Neutrophil (primary cell): ENCODE data around the gene KREMEN1.

Experiments
- H3K27ac ChIP-seq: fragments of 200-600 bp; sonication (generic); 2 replicates; pipeline ENCODE4 v1.5.1; 2016; ENCODE audit warnings: mild to moderate bottlenecking, moderate library complexity
- H3K27me3 ChIP-seq: fragments of 200-600 bp; sonication (generic); 2 replicates; pipeline ENCODE4 v1.6.0; 2016; ENCODE audit warnings: mild to moderate bottlenecking
- H3K36me3 ChIP-seq: fragments of 200-600 bp; sonication (generic); 2 replicates; pipeline ENCODE4 v1.5.1; 2017
- H3K4me1 ChIP-seq, 2 experiments: fragments of 200-600 bp in 1 of 2; sonication (generic) in 1 of 2; 1 replicate in 1 of 2; 2 replicates in 1 of 2; pipeline versions ENCODE4 v1.5.1 to v1.6.1; 2013 to 2016; ENCODE audit warnings: low read depth in 1 of 2, low read length in 1 of 2, mild to moderate bottlenecking in 1 of 2, moderate library complexity in 1 of 2; ENCODE audit not compliant: control insufficient read depth in 1 of 2, insufficient read depth in 1 of 2
- H3K4me3 ChIP-seq, 2 experiments: fragments of 200-600 bp in 1 of 2; sonication (generic) in 1 of 2; 1 replicate in 1 of 2; 2 replicates in 1 of 2; pipeline ENCODE4 v1.5.1; 2013 to 2016; ENCODE audit warnings: low read depth in 1 of 2, low read length in 1 of 2, mild to moderate bottlenecking in 1 of 2, moderate library complexity in 1 of 2
- H3K9me3 ChIP-seq: fragments of 200-600 bp; sonication (generic); 2 replicates; pipeline ENCODE4 v1.5.1; 2016
- TF ChIP-seq, protein P1 (sequence below): fragments of 200-600 bp; sonication (generic); IDR thresholded peaks from 2 replicates; pipeline ENCODE4 v1.5.1; 2016; ENCODE audit warnings: antibody characterized with exemption

KREMEN1 gene

DNA sequence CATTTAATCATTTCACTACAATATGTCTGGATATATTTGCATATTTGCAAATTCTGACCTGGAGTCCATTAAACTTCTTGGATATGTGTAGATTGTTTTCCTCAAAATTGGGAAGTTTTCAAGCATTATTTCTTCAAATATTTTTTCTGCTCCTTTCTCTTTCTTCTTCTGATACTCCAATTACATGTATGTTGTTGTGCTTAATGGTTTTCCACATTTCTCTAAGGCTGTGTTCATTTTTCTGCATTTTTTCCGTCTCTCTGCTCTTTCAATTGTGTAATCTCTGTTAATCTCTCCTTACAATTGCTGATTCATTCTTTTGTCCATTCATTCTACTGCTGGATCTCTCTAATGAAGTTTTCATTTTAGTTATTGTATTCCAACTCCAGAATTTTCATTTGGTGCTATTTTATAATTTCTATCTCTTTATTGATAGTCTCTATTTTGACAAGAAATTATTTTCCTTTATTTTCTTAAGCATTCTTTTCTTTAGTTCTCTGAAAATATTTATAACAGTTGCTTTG, 102.5 kb downstream of the KREMEN1 start:
- H3K36me3 ChIP-seq = no peaks in the 10 kb centered on the region
- H3K27ac ChIP-seq = no peak overlapping the region
- TF ChIP-seq, protein P1, sequence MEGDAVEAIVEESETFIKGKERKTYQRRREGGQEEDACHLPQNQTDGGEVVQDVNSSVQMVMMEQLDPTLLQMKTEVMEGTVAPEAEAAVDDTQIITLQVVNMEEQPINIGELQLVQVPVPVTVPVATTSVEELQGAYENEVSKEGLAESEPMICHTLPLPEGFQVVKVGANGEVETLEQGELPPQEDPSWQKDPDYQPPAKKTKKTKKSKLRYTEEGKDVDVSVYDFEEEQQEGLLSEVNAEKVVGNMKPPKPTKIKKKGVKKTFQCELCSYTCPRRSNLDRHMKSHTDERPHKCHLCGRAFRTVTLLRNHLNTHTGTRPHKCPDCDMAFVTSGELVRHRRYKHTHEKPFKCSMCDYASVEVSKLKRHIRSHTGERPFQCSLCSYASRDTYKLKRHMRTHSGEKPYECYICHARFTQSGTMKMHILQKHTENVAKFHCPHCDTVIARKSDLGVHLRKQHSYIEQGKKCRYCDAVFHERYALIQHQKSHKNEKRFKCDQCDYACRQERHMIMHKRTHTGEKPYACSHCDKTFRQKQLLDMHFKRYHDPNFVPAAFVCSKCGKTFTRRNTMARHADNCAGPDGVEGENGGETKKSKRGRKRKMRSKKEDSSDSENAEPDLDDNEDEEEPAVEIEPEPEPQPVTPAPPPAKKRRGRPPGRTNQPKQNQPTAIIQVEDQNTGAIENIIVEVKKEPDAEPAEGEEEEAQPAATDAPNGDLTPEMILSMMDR = no peak
- H3K4me1 ChIP-seq = no peaks in the 10 kb centered on the region
- H3K4me3 ChIP-seq = no peak overlapping the region
- H3K27me3 ChIP-seq = no peaks in the 10 kb centered on the region
- no peaks in the 10 kb centered on the region for H3K9me3 ChIP-seq

DNA sequence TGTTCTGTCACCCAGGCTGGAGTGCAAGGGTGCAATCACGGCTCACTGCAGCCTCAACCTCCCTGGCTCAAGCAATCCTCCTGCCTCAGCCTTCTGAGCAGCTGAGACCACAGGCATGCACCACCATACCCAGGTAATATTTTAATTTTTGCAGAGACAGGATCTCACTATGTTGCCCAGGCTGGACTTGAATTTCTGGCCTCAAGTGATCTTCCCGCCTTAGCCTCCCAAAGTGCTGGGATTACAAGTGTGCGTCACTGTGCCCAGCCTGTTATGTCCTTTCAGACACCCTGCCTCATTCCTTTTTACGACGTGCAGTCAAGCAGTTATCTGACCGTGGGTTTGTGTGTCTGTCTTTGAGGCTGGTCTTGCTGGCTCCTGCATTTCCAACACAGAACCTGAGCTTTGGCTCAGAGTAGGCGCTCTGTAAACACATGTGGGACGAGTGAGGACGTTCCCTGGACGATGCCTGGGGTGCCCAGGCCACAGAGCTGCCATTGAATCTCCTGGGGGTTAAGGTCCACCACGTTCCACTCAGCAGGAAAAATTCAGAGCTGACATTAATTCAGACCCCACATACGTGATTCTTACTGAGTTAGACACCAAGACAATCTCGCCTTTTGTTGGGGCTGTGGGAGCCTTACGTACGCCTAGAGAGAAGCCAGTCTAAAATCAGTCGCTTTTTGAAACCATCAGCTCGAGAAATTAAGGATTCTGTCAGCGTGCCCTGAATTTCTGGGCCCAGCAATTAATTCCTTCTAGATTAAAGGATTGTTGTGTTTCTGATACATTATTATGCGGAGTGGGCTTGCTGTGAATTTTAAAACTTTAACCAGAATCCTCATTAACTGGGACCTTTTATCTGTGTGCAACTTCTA, 111.4 kb downstream of the KREMEN1 start:
- Histone ChIP-seq H3K4me1 (no peaks in the 10 kb centered on the region), H3K4me3 (no peak overlapping the region), H3K27me3 (no peaks in the 10 kb centered on the region), H3K27ac (no peak overlapping the region), H3K9me3 (no peaks in the 10 kb centered on the region), H3K36me3 (no peaks in the 10 kb centered on the region)
- TF ChIP-seq, protein P1 = no peak

DNA sequence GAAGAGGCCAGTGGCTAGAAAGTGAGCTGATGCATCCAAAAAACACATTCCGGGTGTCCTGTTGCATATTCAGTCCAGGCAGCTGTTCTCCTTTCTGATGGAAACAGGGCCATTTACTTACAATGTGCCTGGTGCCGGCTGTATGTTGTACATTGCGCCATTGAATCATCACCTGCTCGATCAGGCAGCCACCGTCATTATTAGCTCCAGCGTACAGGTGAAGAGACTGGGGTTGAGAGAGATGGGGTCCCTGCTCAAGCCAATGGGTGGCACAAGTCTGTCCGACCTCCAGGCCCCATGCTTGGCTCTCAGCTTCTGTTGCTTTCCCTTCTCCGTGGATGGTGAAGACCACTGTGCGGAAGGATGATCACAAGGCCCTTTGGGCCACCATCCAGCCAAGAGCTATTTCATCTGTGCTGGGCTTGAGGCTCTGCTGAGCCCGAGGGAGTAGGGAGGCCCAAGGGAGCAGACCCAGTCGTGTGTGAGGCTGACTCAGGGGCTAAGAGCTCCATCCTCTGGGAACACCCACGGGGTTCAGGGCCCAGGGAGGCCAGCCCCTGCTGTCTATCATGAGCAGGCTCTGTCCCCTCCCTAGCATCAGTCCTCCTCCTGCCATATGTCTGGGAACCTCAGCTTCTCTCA, 112.1 kb downstream of the KREMEN1 start:
- Histone ChIP-seq H3K4me3 (no peak overlapping the region), H3K9me3 (no peaks in the 10 kb centered on the region), H3K27ac (no peak overlapping the region), H3K36me3 (no peaks in the 10 kb centered on the region), H3K27me3 (no peaks in the 10 kb centered on the region), H3K4me1 (no peaks in the 10 kb centered on the region)
- TF ChIP-seq, protein P1 = no peak

DNA sequence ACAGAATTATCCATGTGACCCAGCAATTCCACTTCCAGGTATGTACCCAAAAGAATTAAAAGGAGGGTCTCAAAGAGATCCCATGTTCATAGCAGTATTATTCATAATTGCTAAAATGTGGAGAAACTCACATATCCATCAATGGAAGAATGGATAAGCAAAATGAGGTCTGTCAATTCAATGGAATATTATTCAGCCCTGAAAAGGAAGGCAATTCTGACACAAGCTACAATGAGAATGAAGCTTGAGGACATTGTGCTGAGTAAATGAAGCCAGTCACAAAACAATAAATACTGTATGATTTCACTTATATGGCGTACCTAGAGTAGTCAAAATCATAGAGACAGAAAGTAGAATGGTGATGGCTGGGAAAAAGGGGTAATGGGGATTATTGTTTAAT, 113.5 kb downstream of the KREMEN1 start:
- no peaks in the 10 kb centered on the region for H3K9me3 ChIP-seq
- H3K27ac ChIP-seq = no peak overlapping the region
- H3K4me3 ChIP-seq = no peak overlapping the region
- no peaks in the 10 kb centered on the region for H3K36me3 ChIP-seq
- no peaks in the 10 kb centered on the region for H3K27me3 ChIP-seq
- no peaks in the 10 kb centered on the region for H3K4me1 ChIP-seq
- TF ChIP-seq, protein P1 = no peak

DNA sequence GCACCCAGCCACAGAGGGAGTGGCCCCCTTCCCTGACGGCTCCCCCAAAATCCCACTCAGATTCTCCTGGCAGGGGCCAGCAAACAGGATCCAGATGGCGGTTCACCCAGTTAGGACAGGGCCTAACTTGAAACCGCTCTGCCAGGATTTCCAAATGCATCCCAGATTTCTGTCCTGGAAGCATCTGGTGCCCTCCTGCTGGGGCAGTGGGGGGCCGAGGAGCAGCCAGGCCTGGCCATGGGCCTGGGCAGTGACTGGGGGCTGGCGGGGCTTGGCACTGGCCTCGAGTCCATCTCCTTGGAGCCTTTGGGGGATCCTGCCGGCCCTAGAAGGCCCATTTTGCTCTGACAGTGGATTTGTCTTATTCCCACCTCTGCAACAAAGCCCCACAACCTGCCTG, 115.0 kb downstream of the KREMEN1 start:
- Histone ChIP-seq H3K27me3 (no peaks in the 10 kb centered on the region), H3K4me1 (no peaks in the 10 kb centered on the region), H3K36me3 (no peaks in the 10 kb centered on the region), H3K9me3 (no peaks in the 10 kb centered on the region), H3K4me3 (no peak overlapping the region), H3K27ac (no peak overlapping the region)
- TF ChIP-seq, protein P1 = no peak
